ENCODE results near the gene TPM2. TPM values are rescaled to one million over a fixed set of nuclear protein-coding genes. Genes with fewer than 3 reads are reported as not detected.

TPM2 gene
- total RNA-seq, 4 donors from 2014 or later: 45.4 to 79.6 (median 72.2) TPM

- no peaks in the 10 kb centered on the region for H3K36me3 ChIP-seq
- DNase-seq: peak; percentile 64 to 75
- intact Hi-C loops (cut with DNase I): no loop called here
- H3K9me3 ChIP-seq: no peaks in the 10 kb centered on the region
- TF ChIP-seq POLR2A (IDR thresholded peaks at IDR 0.05): peak in 1 of 2 donors; percentile 44
- TF ChIP-seq CTCF (IDR thresholded peaks at IDR 0.05): no peak
- WGBS, 2 donors: 0 to 1% methylated on average over 25 to 37 of the region's 61 CpGs
- peak overlapping the region in 2 of 3 donors; percentile 78 to 92 for H3K4me3 ChIP-seq (replicated peaks in 1 of 3)
- no peaks in the 10 kb centered on the region for H3K27me3 ChIP-seq
- peaks cover 5 to 7% of the 10 kb centered on the region in 2 donors for H3K4me1 ChIP-seq
- peak overlapping the region; percentile 85 to 94 (median 87) for H3K27ac ChIP-seq
These were observed 1.0 kb upstream of the TPM2 start for GRCh38 chr9:35690614-35691333.

- WGBS, 2 donors: 0% methylated on average over 3 to 10 of the region's 21 CpGs
- Histone ChIP-seq H3K9me3 (no peaks in the 10 kb centered on the region), H3K27me3 (no peaks in the 10 kb centered on the region), H3K36me3 (no peaks in the 10 kb centered on the region), H3K4me3 (replicated peaks in 1 of 3) (peak overlapping the region in 2 of 3 donors; percentile 55 to 78), H3K4me1 (peaks cover 5 to 6% of the 10 kb centered on the region in 2 donors), H3K27ac (peak overlapping the region; percentile 85 to 94 (median 87))
- intact Hi-C loops (cut with DNase I): no loop called here
- no peak for DNase-seq
- TF ChIP-seq CTCF (IDR thresholded peaks at IDR 0.05) (no peak), POLR2A (IDR thresholded peaks at IDR 0.05) (no peak)
These were observed 529 bp upstream of the TPM2 start for GRCh38 chr9:35690294-35690613.

GRCh38 chr9:35688558-35689541 lies 875 bp downstream of the TPM2 start:
- DNase-seq: no peak
- H3K27ac ChIP-seq: peak overlapping the region in 2 of 3 donors; percentile 19 to 32
- no peaks in the 10 kb centered on the region for H3K9me3 ChIP-seq
- TF ChIP-seq CTCF (IDR thresholded peaks at IDR 0.05): no peak
- no peak for TF ChIP-seq POLR2A (IDR thresholded peaks at IDR 0.05)
- peaks cover 5 to 6% of the 10 kb centered on the region in 2 donors for H3K4me1 ChIP-seq
- H3K27me3 ChIP-seq: no peaks in the 10 kb centered on the region
- H3K4me3 ChIP-seq (replicated peaks in 1 of 3): peak overlapping the region in 1 of 3 donors; percentile 78
- peaks cover 0 to 6% of the 10 kb centered on the region in 2 donors for H3K36me3 ChIP-seq
- 82 to 83% methylated on average over 12 of the region's 12 CpGs for WGBS, 2 donors
- intact Hi-C loops (cut with DNase I): no loop called here

GRCh38 chr9:35687972-35688557 lies 1.7 kb downstream of the TPM2 start:
- no peak overlapping the region for H3K4me3 ChIP-seq (replicated peaks in 1 of 3)
- DNase-seq: no peak
- no peaks in the 10 kb centered on the region for H3K27me3 ChIP-seq
- H3K9me3 ChIP-seq: no peaks in the 10 kb centered on the region
- peaks cover 0 to 6% of the 10 kb centered on the region in 2 donors for H3K36me3 ChIP-seq
- no peak overlapping the region for H3K27ac ChIP-seq
- TF ChIP-seq POLR2A (IDR thresholded peaks at IDR 0.05): no peak
- peaks cover 5 to 6% of the 10 kb centered on the region in 2 donors for H3K4me1 ChIP-seq
- WGBS, 2 donors: 83 to 86% methylated on average over 2 of the region's 2 CpGs
- intact Hi-C loops (cut with DNase I): no loop called here

- no peak overlapping the region for H3K4me3 ChIP-seq (replicated peaks in 1 of 3)
- no peak for DNase-seq
- no peaks in the 10 kb centered on the region for H3K9me3 ChIP-seq
- peaks cover 5 to 6% of the 10 kb centered on the region in 2 donors for H3K4me1 ChIP-seq
- TF ChIP-seq CTCF (IDR thresholded peaks at IDR 0.05) (no peak), POLR2A (IDR thresholded peaks at IDR 0.05) (no peak)
- WGBS, 2 donors: 91 to 93% methylated on average over 2 of the region's 2 CpGs
- peaks cover 0 to 6% of the 10 kb centered on the region in 2 donors for H3K36me3 ChIP-seq
- H3K27ac ChIP-seq: no peak overlapping the region
- H3K27me3 ChIP-seq: no peaks in the 10 kb centered on the region
- intact Hi-C loops (cut with DNase I): no loop called here
These were observed 2.4 kb downstream of the TPM2 start for GRCh38 chr9:35687306-35687705.
